ENCODE data around the gene MXRA8.

The MXRA8 gene

DNA sequence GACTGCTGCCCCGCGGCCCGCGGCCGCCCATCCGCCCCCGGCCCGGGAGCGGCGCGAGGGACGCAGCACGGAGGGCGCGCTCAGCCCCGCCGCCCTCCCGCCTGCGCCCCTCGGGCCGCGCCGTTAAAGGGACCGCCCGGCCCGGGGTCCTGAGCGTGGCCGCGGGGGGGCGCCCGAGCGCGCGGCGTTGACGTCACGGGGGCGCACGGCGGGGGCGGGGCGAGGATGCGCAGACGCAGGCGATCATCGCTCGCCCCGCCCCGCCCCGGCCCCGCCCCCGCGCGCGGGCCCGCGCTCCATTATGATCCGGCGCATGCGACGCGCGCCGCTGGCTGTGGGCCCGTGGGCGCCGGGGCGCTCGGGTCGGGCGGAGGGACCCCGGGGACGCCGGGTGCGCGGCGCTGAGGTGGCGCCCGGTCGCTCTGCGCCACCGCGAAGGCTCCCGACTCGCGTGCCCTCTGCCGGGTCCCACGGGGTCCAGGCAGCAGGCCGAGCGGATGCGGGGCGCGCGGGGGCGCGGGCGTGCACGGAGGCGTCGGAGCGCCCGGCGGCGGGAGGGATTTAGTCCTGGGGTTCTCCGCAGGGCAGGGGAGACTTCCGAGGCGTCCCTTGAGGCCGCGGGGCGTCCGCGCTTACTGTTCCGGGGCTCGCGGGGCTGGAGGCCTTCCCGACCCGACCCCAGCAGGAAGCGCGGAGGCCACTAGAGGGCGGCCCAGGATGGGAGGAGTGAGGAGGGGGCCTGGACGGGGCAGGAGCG lies 8.9 kb downstream of the MXRA8 start, which contains the start of gene DVL1:
DVL1 (minus strand) TSS at position 163 of the 757 bp plus-strand sequence. CDS start 353 bp downstream, outside the sequence.
- DNase-seq (ENCODE audit: low spot score) = peak; percentile 90

DNA sequence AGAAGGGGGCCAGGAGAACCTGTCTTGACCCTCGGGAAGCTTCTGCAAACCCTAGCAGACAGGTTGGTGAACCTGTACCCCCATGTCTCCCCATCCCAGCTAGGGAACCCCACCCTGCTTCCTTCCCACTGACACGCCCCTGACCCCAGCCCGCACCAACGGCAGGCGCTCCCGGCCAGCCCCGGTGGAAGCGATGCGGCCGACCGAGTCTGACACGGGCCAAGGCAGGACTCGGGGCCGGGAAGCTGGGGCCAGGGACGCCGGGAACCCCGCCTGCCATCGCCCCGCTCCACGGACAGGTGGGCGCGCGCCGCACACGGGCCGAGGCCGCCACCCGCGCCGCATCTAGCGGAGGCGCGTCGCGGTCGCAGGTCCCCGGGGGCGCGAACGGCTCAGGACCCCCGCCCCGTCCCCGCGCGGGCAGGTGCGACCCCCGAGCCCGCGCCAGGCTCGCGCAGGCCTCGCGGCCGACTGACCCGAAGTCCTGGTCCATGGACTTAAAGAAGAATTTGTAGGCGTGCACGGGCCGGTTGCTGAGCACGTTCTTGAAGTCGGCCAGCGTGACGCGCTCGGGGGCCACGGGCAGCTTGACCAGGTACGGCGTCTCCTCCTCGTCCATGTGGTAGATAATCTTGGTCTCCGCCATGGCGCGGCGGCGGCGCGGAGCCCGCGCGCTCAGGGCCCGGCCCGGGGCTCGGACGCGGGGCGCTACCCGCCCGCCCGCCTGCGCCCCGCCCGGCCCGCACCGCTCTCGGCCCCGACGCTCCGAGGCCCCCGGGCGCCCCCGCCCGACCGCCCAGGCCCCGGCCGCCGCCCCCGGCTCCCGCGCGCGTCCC lies 9.7 kb downstream of the MXRA8 start:
- DNase-seq (ENCODE audit: low spot score) = no peak

DNA sequence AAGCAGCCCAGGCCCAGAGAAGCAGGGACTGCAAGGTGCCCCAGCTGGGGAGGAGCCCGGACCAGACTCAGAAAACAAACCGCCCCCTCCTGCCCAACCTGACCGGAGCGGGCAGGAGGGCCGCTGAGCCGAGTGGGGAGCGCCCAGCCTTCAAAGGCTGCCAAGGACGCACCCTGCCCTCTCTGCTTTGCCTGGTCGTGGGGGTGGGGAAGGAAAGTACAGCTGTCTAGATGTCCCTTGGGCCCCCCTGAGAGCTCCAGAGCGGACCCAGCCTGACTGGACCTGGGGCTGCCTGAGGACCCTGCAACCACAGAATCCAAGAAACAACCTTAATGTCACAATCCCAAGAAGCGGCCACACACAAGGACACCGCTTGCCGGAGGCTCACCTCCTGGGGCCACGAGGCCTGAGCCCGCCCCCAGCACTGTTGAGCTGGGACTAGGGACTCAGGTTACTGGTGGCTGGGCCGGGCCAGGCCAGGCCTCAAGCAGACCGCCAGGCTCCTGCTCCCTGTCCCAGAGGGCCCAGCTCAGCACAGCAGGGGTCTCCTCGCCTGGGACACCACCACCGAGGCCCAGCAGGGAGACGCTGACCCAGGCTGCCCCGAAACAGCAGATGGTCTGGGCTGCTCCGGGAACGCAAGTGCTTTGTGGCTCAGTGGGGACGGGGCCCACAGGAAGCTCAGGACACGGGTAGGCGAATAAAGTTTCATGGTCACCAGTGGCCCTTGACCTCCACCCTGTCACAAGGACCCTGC lies 10.5 kb downstream of the MXRA8 start:
- no peak for DNase-seq (ENCODE audit: low spot score)

DNA sequence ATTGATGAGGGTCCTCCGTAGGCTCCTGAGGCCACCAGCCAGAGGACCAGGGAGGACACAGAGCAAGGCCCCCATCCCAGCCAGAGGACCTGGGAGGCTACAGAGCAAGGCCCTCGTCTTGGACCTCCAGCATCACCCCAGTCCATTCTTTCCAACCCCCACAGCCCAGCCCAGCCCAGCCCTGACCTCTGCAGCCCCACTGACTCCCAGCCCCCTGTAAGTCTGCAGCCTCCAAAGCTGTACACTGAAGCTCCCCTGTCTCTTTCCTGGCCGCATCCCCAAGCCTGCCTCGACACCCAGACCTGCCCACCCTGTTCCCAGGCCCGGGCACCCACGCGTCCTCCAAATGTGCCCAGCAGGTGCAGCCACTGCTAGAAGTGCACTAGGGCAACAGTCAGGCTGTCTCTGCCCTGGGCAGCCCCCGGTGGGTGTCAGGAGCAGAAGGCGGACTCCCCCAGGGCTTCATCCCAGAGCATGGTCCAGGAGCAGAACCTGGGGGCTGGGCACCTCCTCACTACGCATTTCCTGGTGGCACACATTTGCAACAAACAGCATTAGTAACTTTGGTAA lies 11.2 kb downstream of the MXRA8 start:
- DNase-seq (ENCODE audit: low spot score) = no peak

DNA sequence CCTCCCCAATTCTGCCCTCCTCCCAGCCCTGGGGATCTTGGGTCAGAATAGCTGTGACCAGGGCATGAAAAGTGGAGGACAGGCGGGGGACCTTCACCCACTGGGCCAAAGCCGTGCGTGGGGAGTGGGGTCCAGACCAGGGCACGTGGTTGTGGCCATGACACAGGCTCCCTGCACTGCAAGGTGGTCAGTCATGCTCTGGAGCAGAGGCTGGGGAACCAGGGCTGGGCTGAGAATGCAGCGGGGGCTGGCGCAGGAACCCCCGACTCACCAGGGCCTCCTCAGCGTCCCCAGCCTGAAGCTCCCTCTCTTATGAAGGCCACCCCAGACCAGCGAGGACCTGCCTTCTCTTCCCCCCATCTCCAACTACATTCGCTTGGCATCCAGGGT lies 11.9 kb downstream of the MXRA8 start:
- DNase-seq (ENCODE audit: low spot score) = no peak

DNA sequence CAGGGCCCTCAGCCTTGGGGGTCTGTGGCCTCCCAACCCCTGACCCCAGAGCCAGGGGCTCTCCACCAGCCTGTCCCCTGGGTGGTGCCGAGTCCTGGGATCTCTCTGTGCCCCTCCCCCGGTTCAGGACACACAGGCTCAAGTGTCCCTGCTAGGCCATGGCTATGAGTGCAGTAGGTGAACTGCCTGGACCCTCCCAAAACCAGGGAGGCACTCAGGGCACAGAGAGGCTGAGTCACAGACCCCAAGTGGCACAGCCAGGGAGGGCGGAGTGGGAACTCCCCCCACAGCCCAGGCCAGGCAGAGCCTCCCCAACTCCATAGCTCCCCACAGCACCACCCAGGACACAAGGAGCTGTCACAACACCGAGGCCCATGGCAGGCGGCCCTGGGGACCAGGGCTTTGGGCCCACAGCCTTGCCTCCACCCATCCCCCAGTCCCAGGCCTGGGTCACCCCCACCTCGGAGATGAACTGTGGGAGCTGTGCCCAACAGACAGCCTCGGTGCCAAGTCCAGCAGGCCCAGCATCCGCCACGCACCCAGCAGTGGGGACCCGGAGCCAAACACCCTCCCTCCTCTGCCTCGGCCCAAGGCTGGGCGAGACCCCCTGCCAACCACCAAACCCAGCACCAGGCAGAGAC lies 12.4 kb downstream of the MXRA8 start:
- DNase-seq (ENCODE audit: low spot score) = no peak

DNA sequence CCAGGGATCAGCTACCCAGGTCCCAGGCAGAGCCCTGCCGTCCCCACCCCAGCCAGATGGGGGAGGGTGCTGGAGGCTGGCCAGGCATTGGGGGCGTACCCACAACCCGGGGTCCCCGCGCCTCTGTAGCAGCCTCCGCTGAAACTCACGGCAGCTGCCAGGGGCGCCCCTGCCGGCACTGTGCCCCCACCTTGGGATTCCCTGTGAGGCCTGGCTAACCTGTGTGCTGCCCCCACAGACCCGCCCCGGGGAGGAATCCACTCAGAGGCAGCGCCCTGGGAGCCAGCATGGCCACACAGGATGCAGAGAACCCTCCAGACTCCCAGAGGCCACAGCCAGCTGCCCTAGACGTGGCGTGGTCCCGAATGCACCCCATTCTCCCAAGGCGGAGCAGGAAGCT lies 13.0 kb downstream of the MXRA8 start:
- no peak for DNase-seq (ENCODE audit: low spot score)

DNA sequence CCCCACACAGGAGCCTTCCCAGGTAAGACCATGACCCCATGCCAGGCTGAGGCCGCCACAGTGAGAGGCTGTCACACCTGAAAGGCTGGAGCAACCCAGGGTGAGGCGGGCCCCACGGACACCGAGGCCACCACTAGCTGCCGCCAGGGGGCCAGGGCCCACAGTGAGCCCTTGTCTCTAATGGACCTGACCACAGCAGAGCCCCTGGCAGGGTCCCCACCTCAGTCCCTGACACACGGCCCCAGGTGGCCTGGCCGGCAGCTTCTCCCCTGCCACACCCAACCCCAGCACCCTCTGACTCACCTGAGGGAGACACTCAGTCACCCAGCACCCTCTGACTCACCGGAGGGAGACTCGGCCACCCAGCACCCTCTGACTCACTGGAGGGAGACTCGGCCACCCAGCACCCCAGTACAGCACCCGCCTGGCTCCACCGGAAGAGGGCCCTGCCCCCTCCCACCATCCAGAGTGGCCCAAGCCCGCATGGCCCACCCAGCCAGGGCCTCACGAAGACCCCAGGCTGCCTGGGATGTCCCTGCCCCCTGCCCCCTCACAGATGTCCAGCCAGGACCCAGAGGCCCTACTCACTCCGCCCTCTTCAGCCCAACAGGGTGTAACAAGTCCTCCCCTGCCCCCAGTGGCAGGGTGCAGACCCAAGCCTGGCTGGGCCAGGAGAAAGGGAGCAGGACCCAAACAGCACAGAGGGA lies 13.5 kb downstream of the MXRA8 start:
- no peak for DNase-seq (ENCODE audit: low spot score)

DNA sequence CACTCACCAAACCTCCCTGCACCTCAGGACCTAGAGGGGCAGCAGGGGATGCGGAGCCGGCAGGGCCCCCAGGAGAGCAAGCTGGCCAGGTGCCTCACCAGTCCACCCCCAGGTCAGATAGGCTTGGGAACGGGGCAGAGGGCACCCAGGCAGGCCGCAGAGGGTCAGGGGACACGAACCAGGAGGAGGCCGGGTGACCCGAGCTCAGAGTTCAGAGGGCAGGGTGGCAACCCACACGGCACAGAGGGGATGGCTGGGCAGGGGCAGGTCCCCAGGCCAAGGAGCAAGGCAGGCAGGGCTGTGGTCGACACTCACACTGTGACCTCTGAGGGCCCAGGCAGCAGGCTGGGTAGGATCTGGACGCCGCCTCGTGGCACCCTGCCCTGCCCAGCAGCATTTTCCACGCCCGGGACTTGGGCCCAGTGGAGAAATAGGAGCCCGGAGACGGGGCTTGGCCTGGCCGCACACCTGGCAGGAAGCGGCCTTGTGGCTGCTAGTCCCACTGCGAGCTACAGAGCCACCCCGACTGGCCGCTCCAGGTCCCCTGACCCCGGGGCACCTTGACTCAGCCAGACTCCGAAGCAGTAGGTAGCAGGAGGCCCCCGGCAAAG lies 14.4 kb downstream of the MXRA8 start:
- no peak for DNase-seq (ENCODE audit: low spot score)

DNA sequence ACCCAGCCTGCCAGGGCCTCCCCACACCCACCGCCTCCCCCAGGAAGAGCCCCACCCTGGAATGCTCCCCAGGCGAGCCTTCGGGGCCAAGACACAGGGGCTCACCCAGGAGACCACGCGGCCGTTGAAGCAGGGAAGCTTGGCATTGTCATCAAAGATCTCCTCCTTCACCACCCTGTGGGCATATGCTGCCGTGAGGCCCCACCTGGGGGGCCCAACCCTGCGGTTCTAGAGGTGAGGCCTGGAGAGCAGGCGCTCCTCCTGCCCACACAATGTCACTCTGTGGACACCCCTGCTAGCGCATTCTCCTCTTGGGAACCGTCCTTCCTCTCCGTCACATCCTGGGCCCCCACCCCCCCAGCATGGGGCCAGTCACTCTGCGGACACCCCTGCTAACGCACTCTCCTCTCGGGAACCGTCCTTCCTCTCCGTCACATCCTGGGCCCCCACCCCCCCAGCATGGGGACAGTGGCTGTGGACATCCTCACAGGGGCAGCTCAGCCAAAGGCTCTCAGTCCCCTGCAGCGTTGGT lies 15.7 kb downstream of the MXRA8 start:
- no peak for DNase-seq (ENCODE audit: low spot score)

DNA sequence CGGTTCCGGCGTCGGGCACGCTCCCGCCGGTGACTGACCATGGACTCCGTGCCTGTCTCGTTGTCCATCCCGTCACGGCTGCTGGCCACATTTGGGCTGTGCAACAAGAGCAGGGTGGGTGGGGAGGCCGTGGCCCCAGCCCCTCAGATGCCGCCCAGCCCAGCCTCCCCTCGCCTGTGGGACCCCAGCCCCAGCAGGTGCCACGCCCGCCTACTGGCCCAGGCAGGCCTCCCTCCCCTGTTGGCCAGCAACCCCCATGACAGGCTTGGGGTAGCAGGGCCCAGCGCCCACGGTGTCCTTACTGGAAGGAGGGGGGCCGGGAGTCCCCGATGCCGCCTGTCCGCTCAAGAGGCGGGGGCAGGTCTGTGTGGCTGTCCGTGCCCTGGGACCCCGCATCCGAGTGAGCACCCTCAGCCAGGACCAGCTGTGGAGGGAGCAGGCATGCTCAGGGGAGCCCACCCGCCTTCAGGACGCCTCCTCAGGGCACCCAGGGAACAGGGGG lies 16.2 kb downstream of the MXRA8 start:
- DNase-seq (ENCODE audit: low spot score) = no peak

DNA sequence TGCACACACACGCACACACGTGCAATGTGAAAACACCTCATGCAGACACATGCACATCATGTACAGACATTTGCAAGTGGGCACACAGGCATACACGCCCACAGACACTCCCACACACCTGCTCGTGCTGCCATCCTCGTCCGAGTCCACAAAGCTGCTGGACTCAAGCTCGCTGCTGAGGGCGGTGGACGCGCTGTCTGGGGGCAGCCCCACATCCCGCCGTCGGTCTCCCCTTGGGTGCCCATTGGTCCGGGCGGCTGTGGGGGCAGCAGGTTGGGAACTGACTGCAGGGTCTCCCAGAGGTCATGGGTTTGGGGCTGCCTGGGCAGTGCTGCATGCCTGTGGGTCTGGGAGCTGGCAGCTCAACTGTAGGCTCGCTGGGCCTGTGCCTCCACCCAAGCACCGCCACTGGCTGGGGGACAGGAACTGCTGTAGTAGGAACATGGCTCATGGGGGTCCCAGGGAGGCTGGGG lies 16.8 kb downstream of the MXRA8 start:
- no peak for DNase-seq (ENCODE audit: low spot score)

DNA sequence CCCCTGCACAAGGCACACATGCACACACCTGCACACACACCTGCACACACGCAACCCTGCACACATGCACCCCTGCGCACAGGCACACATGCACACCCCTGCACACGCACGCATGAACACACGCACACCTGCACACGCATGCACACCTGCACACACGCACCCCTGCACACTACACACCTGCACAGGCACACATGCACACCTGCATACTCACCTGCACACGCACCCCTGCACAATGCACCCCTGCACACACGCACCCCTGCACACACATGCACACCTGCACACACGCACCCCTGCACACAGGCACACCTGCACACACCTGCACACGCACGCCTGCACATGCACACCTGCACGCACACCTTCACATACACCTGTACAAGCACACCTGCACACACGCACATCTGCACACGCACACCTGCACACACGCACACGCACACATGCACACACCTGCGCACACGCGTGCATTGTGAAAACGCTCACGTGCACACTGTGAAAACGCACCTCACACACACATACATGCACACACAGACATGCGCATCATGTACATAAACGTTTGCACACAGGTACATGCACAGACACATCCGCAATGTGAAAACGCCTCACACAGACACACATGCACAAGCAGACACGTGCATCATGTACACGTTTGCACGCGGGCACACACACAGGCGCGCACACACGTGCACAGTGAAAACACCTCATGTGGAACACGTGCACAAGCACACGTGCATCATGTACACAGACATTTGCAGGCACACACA lies 17.4 kb downstream of the MXRA8 start:
- no peak for DNase-seq (ENCODE audit: low spot score)

DNA sequence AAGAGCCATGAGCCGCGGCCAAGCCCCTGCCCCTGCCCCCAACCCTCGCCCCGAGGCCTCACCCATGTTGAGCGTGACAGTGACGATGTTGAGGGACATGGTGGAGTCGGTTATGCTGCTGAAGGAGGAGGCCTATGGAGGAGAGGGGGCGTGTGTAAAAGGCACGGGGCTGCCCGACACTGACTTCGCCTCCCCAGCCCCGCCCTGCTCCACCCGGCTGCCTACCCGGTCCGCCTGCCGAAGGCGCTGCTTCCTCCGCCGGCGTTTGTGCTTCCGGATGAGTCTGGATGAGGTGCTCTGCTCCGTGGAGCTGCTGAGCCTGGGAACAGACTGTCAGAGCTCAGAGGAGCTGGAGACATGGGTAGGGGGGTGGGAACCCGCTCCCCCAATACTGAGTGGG lies 18.2 kb downstream of the MXRA8 start:
- DNase-seq (ENCODE audit: low spot score) = no peak

DNA sequence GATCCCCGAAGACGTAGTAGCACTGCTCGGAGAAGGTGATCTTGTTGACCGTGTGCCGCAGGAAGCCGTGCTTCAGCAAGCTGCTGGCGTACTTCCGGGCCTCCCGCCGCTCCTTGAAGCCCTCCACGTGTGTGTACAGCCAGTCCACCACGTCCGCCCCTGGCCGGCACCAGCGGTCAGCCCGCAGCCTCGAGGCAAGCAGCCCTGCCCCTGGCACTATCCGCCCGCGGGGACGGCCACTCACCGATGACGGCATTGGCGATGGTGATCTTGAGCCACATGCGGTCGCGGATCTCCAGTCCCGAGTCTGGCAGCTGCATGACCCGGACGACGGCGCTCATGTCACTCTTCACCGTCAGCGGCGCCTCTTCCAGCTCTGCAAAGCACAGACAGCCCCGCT lies 20.1 kb downstream of the MXRA8 start:
- DNase-seq (ENCODE audit: low spot score) = no peak

DNA sequence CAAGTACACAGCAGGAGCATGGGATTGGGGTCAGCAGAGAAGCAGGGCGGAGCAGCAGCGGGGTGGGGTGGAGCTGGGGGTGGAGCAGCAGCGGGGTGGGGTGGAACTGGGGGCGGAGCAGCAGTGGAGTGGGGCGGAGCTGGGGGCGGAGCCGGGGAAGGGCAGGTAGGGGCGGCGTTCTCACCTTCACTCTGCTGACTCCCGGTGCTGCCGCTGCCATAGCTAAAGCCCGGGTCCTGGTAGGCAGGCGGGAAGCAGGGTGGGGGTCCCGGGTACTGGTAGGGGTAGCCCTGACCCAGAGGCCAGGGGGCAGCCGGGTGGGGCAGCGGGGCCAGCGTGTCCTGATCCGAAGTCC lies 20.6 kb downstream of the MXRA8 start:
- DNase-seq (ENCODE audit: low spot score) = peak; percentile 74

DNA sequence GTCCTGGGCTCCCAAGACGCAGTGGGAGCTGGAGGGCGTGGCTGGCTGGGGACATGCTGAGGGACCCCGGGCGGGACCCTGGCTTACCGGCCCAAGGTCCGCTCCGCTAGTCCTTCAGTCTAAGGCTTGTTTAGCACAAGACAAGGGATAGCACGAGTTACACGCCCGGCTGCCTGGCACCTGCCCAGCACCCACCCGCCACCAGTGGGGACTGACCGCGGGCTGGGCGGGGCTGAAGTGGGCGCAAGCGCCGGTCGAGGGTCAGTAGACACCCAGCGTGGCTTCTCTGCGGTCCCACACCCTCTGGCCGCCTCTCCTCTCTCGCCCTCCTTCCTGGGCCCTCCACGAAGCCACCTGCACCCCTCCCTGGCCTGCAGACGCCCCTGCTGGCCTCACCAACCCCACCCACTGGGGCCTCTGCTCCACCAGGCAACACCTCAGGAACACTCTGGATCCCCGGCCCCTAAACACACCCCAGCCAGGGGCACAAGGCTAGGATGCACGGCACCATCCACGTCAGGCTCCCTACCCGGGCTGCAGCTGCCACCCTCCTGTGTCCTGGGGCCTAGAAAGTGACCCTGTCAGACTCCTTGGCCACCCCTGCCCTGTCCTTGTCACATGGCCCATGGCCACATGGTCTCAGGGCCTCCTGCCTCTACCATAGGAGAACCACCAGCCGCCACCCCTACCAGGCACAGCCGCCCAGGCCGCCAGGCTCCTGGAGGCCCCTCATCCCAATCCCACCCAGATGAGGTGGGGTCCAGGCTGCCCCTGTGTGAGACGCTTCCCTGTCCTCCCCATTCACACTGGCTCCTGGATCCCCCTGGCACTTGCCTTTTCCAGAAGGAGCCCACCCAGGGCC lies 21.2 kb downstream of the MXRA8 start:
- DNase-seq (ENCODE audit: low spot score) = no peak

DNA sequence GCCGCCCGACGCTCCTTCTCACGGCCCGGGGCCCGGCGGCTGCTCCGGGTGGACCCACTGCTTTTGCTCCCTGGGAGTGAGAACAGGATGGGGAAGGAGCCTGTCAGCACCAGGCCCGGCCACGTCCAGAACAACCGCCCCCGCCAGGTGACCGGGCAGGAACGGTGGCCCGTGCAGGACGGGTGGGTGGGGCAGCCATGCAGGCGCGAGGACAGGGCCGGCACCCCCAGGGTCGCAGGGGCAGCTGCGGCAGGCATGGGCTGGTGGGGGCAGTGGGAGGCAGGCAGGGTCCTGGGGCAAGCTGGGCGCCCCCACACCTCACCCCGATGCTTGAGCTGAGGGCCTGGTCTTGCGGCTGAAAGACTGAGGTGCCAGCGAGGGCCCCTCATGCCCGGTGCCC lies 21.9 kb downstream of the MXRA8 start:
- no peak for DNase-seq (ENCODE audit: low spot score)

Measured in germinal center (tissue), 1 donor.